Inferior parietal cortex (tissue), 1 donor: Measurements from ENCODE around the gene HMGN5.

Source experiments
- DNase-seq: peaks from one replicate; pipeline ENCODE4 v3.0.0-alpha.2; 2016; ENCODE audit errors: extremely low spot score

The HMGN5 gene, protein sequence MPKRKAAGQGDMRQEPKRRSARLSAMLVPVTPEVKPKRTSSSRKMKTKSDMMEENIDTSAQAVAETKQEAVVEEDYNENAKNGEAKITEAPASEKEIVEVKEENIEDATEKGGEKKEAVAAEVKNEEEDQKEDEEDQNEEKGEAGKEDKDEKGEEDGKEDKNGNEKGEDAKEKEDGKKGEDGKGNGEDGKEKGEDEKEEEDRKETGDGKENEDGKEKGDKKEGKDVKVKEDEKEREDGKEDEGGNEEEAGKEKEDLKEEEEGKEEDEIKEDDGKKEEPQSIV

DNA sequence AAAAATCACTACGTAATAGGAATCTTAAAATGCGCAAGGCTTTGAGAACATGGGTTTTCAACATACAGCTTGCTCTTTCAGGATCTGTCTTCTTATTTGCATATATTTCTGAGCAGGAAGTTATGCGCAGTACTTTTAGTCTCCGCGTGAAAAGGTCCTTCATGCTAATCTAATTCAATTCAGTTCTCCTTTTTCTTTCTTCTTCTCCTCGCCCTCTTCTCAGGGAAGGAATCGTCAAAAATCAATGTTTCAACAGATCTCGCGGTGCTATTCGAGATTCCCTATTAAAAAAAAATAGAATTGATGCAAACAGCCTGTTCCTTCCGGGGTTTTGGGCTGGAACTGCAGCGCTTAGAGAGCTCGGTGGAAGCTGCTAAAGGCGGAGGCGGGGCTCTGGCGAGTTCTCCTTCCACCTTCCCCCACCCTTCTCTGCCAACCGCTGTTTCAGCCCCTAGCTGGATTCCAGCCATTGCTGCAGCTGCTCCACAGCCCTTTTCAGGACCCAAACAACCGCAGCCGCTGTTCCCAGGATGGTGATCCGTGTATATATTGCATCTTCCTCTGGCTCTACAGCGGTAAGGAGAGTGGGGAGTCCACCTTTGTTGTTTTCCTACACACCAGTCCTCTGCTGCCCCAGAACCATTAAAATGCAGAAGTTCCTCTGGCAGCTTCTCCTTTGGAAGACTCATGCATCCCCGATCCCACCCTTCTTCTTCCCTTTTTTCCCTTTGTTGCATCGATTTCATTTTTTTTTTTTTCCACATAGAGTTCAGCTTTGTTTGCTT lies at the start of gene HMGN5, which contains the start of gene SH3BGRL:
Gene HMGN5 (minus strand): TSS at position 243 of the 785 bp plus-strand sequence. CDS start 80,364 bp downstream, outside the sequence.
Gene SH3BGRL (plus strand): TSS at position 432 of the 785 bp plus-strand sequence. CDS start 99 bp downstream, at position 531.
- peak; percentile 58 for DNase-seq

DNA sequence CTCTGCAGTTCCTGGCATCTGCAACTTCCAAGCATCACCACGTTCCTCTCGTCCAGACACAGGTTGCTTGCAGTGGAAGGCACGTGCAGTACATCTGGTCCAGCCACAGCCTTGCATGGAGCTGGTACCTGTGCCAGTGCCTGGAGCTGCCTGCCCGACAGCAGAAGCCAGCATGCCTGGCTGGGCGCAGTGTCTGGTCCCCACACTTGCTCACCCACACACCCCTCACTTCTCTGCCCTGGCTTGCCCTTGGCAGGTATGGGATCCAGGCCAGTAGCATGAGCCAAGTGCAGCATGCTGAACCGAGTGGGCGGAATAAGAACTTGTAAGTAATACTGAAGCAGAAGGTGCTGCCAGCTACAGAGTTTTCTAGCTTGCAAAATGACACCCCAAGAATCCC lies 40.0 kb upstream of the HMGN5 start:
- DNase-seq: no peak

DNA sequence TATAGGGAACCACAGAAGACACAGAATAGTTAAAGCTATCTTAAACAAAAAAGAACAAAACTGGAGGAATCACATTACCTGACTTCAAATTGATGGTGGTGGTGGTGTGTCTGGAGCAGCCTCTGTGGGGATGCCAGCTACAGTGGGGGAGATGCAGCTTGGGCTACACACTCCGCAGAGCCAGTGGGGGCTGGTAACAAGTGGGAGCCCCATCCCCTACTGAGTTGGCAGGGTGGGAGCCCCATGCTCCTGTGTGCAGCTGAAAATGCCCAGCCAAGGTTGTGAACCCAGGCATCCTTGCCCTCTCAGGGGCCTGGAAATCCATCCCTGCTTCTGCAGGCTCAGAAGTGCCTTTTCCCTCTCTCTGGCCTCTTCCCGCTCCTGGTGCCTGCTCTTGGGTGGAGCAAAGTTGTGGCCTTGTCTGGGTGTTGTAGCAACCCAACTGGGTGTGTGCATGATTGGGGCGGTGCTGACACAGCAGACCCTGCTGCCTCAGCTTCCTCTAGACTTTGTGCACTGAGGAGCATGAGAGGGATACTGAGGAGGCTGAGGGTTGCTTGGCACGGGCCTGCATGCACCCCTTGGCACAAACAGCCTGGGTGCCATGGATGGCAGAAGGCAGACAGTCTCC lies 39.1 kb upstream of the HMGN5 start:
- DNase-seq: no peak

DNA sequence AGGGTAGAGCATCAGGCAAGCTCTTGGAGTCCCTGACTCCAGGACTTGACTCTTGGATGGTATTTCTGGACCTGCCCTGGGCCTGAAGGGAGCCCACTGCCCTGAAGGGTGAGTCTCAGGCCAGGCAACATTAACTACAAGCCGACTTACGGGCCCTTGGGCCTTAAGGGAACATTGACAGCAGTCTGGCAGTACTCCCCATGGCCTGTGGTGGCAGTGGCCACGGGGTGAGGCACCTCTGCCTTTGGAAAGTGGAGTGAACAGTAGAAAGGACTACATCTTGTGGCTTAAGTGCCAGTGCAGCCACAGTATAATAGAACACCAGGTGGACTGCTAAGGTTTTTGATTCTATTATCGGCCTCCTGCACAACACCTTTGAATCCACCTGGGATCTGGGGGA lies 36.5 kb upstream of the HMGN5 start:
- DNase-seq: no peak

DNA sequence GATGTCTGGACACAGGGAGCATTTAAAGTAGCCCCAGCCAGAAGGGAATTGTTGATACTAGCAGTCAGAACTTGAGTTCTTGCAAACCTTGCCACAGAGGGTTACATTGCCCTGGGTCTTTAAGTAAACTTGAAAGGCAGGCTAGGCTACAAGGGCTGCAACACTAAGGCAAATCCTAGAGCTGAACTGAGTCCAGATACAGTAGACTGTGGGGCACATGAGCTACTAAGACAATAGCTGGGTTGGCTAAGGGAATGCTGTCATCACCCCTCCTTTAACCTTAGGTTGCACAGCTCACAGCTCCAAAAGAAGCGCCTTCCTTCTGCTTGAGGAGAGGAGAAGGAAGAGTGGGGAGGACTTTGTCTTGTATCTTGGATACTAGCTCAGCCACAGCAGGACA lies 35.8 kb upstream of the HMGN5 start:
- DNase-seq: no peak

DNA sequence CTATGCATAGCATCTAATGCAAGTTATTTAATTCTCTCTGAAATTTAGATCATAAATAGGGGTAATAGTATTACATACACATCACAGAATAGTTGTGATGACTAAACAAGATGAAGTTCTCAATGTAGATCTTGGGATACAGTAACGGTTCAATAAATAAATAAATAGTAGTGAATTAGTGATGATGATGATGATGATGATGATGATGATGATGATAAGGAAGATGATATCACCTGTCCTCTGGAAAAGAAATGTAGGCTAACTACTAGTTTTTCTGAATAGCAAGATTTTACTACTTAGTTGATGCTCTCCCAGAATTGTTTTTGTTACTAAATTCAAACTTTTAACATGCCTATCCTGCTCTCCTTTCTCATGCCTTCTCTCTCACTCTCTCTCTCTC lies 30.5 kb upstream of the HMGN5 start:
- DNase-seq: no peak

DNA sequence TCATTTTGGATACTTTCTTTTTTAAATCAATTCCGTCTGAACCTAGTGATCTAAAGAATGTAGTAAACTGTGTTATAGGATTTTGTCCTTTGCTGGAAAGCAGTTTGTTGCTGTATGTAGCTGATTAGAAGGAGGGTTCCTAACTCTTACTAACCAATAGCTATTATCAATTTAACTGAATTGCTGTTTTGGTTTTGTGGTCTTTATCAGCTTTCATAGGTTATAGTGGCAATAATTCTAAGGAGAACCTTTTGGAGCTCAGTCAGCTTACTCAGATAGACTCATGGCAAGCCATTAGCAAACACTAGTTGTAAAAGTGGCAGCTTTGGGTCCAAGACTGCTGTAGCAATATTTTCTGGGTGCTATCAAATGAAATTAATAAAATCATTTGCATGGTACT lies 29.8 kb upstream of the HMGN5 start:
- no peak for DNase-seq

DNA sequence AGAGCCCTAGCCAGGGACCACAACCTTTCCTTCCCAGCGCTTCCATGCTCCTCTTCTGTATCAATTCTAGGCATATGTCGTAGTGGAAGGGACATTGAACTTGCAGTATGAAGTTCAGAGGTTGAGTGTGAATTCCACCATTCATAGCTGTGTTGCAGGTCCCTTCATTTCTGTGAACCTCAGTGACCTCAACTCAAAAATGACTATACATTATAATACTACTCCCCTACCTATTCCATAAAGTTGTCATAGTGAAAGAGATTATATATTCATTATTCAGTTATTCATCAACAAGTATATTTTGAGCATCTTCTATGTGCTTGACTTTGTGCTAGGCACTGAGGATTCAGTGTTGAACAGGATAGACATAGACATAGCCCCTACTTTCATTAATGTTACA lies 28.2 kb upstream of the HMGN5 start:
- no peak for DNase-seq

DNA sequence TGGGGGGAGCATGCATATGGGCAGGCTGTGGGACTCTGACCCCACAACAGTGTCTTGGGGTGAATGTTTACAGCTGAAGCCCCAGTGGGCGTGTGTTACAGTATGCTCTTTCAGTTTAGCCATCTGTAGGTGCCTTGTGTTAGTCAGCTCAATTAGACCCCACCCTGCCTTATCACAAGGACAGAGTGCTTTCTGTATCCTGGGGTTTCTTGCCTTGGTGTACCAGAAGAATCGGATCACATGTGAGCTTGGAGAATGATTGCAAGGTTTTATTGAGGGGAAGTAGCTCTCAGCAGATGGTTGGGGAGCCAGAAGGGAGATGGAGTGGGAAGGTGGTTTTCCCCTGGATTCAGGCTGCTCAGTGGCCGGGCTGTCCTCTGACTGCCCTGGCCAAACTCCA lies 27.5 kb upstream of the HMGN5 start:
- DNase-seq: no peak

DNA sequence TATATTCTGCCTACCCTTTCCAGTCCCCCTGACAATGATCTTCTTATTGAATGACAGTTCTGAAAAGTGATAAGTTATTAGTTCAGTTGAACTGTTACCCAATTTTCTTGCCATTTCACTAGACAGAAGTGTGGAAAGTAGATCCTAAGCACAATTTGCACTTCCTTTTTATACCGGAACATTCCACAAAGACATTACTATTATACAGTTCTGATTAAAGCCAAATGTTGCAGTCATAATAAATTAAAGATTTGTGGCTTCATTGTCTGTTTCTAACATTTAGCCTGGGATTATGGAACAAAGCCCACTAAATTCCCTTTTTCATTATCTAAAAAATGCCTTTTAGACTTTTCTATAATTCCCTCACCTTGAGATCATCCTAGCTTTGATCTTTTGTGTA lies 14.0 kb upstream of the HMGN5 start:
- DNase-seq: no peak

DNA sequence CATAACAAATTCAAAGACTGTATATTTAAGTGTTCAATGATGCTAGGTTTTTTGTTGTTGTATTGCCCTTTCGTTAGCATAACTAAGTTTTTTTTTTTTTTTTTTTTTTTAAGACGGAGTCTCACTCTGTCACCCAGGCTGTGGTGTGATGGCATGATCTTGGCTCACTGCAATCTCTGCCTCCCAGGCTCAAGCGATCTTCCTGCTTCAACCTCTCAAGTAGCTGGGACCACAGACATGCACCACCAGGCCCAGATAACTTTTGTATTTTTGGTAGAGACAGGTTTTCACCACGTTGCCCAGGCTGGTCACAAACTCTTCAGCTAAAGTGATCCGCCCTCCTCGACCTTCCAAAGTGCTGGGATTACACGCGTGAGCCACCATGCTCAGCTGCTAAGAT lies 7.2 kb upstream of the HMGN5 start:
- DNase-seq: no peak

DNA sequence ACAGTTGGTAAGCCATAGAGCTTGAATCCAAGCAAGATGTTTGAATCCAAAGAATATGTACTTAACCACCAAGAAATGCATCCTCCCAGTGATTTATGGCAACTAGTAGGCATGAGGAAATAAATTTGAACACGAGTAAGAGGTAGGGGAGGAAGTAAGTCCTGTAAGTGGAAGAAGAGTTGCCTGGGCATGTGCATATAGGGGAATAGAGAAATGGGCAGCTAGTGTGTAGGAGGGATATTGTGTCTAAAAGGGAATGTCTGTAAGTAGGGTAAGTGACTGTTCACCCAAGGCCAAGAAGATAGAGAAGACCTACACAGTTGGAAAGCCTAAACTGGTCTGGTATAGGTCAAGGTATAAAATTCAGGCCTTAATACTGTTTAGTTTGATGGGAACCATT lies 4.8 kb upstream of the HMGN5 start:
- no peak for DNase-seq

DNA sequence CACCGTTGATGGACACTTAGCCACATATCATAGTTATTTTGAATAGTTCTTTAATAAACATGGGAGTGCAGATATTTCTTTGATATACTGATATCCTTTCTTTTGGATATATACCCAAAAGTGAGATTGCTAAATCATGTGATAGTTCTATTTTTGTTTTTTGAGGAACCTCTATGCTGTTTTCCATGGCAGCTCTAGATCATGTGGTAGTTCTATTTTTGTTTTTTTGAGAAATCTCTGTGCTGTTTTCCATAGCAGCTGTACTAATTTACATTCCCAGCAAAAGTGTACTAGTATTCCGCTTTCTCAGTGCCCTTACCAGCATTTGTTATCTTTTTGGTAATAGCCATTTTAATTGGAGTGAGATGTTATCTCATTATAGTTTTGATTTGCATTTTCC lies 3.8 kb upstream of the HMGN5 start:
- DNase-seq: no peak

DNA sequence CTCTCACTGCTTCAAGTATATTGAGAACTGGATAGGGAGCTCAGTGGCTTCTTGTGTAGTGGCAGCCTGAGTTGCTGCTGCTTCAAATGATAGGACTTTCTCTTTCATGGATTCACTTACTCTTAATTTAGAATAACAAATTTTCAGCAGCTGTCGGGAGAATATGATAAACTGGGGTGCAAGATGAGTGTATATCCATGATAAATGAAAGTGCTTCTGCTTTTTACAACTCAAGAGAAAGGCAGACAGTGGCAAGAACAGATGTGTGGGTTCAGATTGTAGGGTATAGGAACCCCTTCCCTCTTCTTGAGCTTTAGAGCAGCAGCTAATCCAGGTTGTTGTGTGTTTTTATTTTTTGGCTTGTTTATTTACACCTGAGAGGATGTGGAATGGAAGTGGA lies 1.2 kb upstream of the HMGN5 start:
- peak; percentile 20 for DNase-seq

DNA sequence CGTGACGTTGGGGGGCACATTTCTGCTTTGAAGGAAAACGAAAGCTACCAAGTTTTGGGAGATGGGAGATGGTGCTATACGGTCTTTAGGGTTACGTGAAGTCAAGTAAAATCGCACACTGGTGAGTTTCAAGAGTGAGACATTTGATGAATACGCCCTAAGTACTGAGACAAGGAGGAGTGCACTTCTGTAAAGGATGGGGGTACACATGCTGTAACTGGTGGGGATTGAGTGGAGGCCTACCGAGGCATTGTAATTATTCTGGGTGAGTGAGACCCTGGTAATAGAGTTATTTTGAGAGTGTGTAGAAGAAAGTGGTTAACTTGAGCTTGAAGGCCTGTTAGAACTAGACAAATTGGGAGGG lies 725 bp upstream of the HMGN5 start:
- DNase-seq: no peak

DNA sequence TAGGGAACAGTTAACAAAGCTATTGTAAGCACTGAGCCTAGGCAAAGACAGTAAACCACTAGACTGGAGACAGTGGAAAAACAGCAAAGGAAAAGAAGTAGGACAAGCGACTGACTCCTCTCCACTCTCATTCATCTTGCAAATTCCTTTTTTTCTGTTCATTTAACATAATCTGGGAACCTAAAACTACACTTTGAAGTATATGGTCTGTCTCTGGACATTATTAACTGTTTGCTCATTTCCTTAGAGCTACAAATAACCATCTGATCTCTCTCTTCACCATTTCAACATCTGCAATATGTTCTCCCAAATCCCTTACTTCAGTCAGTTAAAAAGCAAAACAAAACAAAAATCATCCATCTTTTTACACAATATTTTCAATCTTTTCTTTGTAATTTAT lies 642 bp downstream of the HMGN5 start:
- peak; percentile 20 for DNase-seq

DNA sequence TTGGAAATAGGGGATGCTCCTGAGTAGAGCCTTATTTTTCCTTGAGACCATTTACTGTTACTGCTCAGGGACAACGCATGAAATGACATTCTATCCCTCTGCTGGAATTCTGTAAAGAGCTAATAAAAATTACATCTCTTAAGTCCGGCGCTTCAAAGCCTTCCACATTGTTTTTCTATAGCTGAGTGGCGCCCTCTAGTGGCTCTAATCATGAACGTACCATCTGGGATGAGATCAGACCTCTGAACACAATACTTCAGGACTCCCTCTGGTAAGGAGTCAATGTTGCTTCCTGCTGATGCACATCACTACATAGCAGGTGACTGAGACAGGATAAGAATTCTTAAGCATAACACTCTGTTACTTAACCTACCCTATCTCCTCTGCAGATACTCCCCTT lies 6.0 kb downstream of the HMGN5 start:
- peak; percentile 52 for DNase-seq

DNA sequence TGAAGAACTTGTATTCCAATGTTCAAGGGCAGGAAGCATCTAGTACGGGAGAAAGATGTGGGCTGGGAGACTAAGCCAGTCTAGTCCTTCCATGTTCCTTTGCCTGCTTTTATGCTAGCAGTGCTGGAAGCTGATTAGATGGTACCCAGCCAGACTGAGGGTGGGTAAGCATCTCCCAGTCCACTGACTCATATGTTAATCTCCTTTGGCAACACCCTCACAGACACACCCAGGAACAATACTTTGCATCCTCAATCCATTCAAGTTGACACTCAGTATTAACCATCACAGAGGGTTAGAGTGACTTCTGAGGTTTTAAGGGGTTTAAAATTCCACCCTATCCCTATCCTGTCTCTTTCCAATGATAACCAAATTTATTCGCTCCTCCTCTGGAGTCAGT lies 6.5 kb downstream of the HMGN5 start:
- no peak for DNase-seq

DNA sequence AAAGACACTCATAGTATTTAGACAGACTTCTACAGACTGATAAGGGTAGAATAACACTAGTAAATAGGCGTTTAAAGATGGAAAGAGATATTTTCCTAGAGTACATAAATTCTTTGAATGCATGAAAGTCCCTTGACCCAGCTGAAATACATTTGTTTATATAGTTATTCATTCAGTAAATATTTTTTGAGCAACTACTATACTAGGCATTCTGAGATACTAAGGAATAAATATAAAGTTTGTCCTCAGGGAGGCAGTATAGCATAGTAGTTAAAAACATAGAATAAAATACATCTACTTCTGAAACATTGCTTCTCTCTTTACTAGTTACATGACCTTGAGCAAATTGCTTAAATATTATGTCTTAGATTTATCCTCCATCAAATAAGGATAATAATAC lies 27.4 kb downstream of the HMGN5 start:
- DNase-seq: peak; percentile 50

DNA sequence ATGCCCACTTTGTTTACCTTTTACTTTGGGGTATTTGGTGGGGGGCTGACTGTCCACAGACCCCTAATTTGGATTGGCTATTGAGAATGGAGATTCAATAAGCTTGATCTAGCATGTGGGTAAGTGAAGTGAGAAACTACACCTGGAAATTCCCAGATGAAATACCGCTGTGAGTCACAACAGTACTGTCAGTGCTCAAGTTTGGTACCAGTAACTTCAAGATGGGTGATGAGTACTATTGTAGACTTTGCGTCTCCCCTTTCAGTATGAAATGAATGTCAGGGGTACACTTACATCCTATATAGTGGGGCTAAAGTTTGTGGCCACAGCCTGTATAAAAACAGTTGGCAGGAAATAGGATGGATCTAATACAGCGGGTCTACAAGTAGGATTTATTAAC lies 33.3 kb downstream of the HMGN5 start:
- no peak for DNase-seq

DNA sequence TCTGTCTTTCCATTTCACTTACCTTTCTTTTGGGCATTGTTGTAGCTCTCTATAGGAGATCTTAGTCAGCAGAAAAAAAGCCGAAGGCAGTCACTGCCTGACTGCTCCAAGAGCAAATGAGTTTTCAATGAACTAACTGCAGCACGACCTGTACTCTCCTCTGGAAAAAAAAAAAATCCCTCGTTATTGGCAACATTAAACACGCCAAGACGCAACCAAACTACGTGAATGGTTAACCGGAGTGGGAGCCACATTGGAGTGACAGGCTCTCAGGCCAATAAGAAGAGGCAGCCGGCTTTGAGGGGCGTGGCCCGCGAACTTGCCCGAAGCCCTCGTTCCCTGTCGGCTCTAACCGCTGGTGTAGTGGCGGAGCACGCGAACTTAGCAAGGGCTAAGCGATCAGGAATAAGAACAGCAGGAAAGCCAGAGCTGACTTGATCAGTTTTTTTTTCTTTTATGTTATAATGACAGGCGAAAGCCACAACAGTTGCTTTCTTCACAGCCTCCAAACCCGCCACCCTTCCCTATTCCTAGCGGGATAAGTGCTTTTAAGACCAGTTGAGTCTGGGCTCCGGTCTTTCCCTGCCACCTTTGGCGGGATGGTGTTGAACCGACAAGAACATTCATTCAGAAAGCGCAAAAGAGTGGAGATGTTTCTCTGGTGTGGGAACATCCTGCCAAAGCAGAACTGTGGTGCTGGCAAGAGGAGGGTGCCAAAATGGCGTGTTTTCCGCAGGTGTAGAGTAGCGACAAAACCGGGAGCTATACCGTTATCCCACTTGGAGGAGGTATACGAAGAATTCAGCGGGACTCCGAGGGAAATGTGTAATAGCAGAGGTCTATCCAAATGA lies 80.0 kb downstream of the HMGN5 start:
- DNase-seq: peak; percentile 87

DNA sequence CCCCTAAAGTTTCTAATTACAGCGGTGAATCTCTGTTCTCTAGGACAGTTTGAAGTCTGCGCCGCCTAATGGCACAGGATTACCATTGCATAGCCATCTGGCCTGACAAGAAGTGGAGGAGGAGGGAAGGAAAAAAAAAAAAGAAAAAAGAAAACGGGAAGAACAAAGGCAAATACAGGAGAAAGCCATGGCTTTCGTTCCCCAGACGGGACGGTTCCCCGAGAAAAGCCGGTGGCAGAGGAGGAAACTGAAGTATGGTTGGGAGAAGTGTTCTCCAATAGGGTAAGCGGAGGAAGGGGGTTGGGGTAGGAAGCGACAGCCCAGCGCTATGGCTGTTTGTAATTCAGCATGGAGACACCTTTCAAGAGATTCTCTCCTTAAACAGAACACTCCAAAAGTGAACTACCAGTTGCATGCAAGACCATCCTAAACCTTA lies 80.8 kb downstream of the HMGN5 start:
- DNase-seq: peak; percentile 70
